HTERT RPE-1 (cell line): Measurements from ENCODE around the gene PRAC1.
"Not testable (repeated sequence)": the region's sequence is repeated elsewhere in the genome, so short reads cannot be mapped to it uniquely, and the experiment has no call there.

Experiments used
- in situ Hi-C: fragments of 300-500 bp; cut with MboI; formaldehyde crosslinking; loops from 4 replicates; pipeline ENCODE4 v1.14.3; 2020; ENCODE audit warnings: low sequenced_read_pairs

Gene PRAC1

GRCh38 chr17:48727415-48728175 lies 5.3 kb upstream of the PRAC1 start:
- in situ Hi-C loops, result no loop called here

GRCh38 chr17:48726916-48727286 lies 4.6 kb upstream of the PRAC1 start:
- in situ Hi-C loops, result no loop called here

- in situ Hi-C loops, result no loop called here
Observed at GRCh38 chr17:48726114-48726915, 4.0 kb upstream of the PRAC1 start.

GRCh38 chr17:48725288-48726064 lies 3.2 kb upstream of the PRAC1 start:
- in situ Hi-C loops, result no loop called here

- in situ Hi-C loops, result no loop called here
Observed at GRCh38 chr17:48725004-48725287, 2.6 kb upstream of the PRAC1 start.

- in situ Hi-C loops, result no loop called here
Observed at GRCh38 chr17:48724251-48725003, 2.1 kb upstream of the PRAC1 start.

- in situ Hi-C loops, result no loop called here
Observed at GRCh38 chr17:48723423-48724250, 1.3 kb upstream of the PRAC1 start.

GRCh38 chr17:48722915-48723422 lies 651 bp upstream of the PRAC1 start, which contains the start of gene PRAC2:
Gene PRAC2, plus strand, starts transcription at chr17:48723185. Its CDS starts 1,226 bp downstream, at chr17:48724411.
- in situ Hi-C loops, result no loop called here

- in situ Hi-C loops, result no loop called here
Observed at GRCh38 chr17:48721009-48721402, 1.3 kb downstream of the PRAC1 start.

- in situ Hi-C loops, result no loop called here
Observed at GRCh38 chr17:48720266-48721008, 1.9 kb downstream of the PRAC1 start.

- in situ Hi-C loops, result no loop called here
Observed at GRCh38 chr17:48719642-48720265, 2.6 kb downstream of the PRAC1 start.

GRCh38 chr17:48718761-48719641 lies 3.3 kb downstream of the PRAC1 start:
- in situ Hi-C loops, result no loop called here

- in situ Hi-C loops, result no loop called here
Observed at GRCh38 chr17:48718227-48718760, 4.0 kb downstream of the PRAC1 start.

- in situ Hi-C loops, result no loop called here
Observed at GRCh38 chr17:48717367-48718226, 4.7 kb downstream of the PRAC1 start.

- in situ Hi-C loops, result not testable (repeated sequence)
Observed at GRCh38 chr17:48716549-48716948, 5.8 kb downstream of the PRAC1 start.
